B cell (primary cell): ENCODE measurements around the gene PRR33. TPM values are rescaled to one million over a fixed set of nuclear protein-coding genes. Genes with fewer than 3 reads are reported as not detected.
A peak's percentile ranks its signal among the peaks of the same experiment; 100 is the strongest.

Experiments used
- ATAC-seq: fragments of 200-7000 bp; cut with Tn5 transposase; one replicate; pipeline ENCODE4 v1.10.0; 2021; ENCODE audit warnings: low read depth, mild to moderate bottlenecking, moderate number of reproducible peaks, moderate library complexity
- CTCF ChIA-PET: fragments of 350-600 bp; sonication (Branson Sonifier 250); formaldehyde crosslinking; loops from one replicate; lab custom pipeline; 2021; ENCODE audit warnings: antibody characterized with exemption, inconsistent platforms; lab: Charles Lee
- POLR2A ChIA-PET: fragments of 350-600 bp; sonication (Branson Sonifier 250); formaldehyde crosslinking; loops from one replicate; lab custom pipeline; 2021; ENCODE audit warnings: antibody characterized with exemption; lab: Charles Lee
- DNase-seq: peaks from one replicate; pipeline ENCODE4 v3.0.0; 2013
- H2AFZ ChIP-seq: 2 replicates; pipeline ENCODE4 v1.6.1; 2012; ENCODE audit warnings: mild to moderate bottlenecking, low read depth, low read length; ENCODE audit not compliant: insufficient read depth, poor library complexity, severe bottlenecking
- H3K27ac ChIP-seq, 2 donors: 1 replicate in 1 of 2; 2 replicates in 1 of 2; pipeline ENCODE4 v1.5.1; 2012 to 2013; ENCODE audit warnings: low read length in 2 of 2, mild to moderate bottlenecking in 2 of 2, moderate library complexity in 1 of 2
- H3K27me3 ChIP-seq, 4 experiments: fragments of 200-600 bp in 1 of 4; sonication (generic) in 1 of 4; replicated peaks in 1 of 4; 1 replicate in 2 of 4; 2 replicates in 2 of 4; pipeline versions ENCODE4 v1.6.1 to v1.7.0; 2013 to 2016; ENCODE audit warnings: low read length in 3 of 4, mild to moderate bottlenecking in 2 of 4, mixed read lengths in 1 of 4, moderate library complexity in 1 of 4; ENCODE audit not compliant: insufficient read depth in 4 of 4, control insufficient read depth in 3 of 4; ENCODE audit errors: control extremely low read depth in 1 of 4
- H3K36me3 ChIP-seq, 2 experiments: replicated peaks in 1 of 2; 1 replicate in 1 of 2; 2 replicates in 1 of 2; pipeline versions ENCODE4 v1.6.1 to v1.7.1; 2013; ENCODE audit warnings: low read length in 1 of 2; ENCODE audit not compliant: insufficient read depth in 2 of 2, control insufficient read depth in 1 of 2; ENCODE audit errors: control extremely low read depth in 1 of 2, extremely low read depth in 1 of 2
- H3K4me1 ChIP-seq, 2 donors: fragments of 200-600 bp in 1 of 2; sonication (generic) in 1 of 2; 1 replicate in 1 of 2; 2 replicates in 1 of 2; pipeline versions ENCODE4 v1.5.1 to v1.6.1; 2013 to 2017; ENCODE audit warnings: low read length in 2 of 2; ENCODE audit not compliant: control insufficient read depth in 2 of 2, insufficient read depth in 2 of 2
- H3K4me2 ChIP-seq: replicated peaks from 2 replicates; pipeline ENCODE3; 2012; ENCODE audit warnings: mild to moderate bottlenecking, low read depth, low read length; ENCODE audit not compliant: poor library complexity, severe bottlenecking
- H3K4me3 ChIP-seq, 5 experiments: fragments of 200-600 bp in 1 of 5; sonication (generic) in 1 of 5; 1 replicate in 3 of 5; 2 replicates in 2 of 5; pipeline versions ENCODE4 v1.5.1 to v1.7.0; 2011 to 2016; ENCODE audit warnings: low read length in 4 of 5, mild to moderate bottlenecking in 4 of 5, low read depth in 2 of 5, control low read depth in 1 of 5, moderate library complexity in 1 of 5; ENCODE audit not compliant: insufficient read depth in 1 of 5; ENCODE audit errors: control extremely low read depth in 1 of 5, extremely low read depth in 1 of 5
- H3K79me2 ChIP-seq: fragments of 200-600 bp; sonication (generic); one replicate; pipeline ENCODE4 v1.6.0; 2016; ENCODE audit warnings: low read length; ENCODE audit not compliant: control insufficient read depth, insufficient read depth
- H3K9ac ChIP-seq: fragments of 200-600 bp; sonication (generic); 2 replicates; pipeline ENCODE4 v1.6.1; 2017; ENCODE audit warnings: mild to moderate bottlenecking, low read length, moderate library complexity
- H3K9me3 ChIP-seq, 3 donors: one replicate each; pipeline versions ENCODE4 v1.6.1 to v1.7.1; 2013; ENCODE audit warnings: low read length in 2 of 3; ENCODE audit not compliant: control insufficient read depth in 2 of 3, insufficient read depth in 1 of 3; ENCODE audit errors: control extremely low read depth in 1 of 3
- H4K20me1 ChIP-seq: 2 replicates; pipeline ENCODE4 v1.6.0; 2012; ENCODE audit warnings: mild to moderate bottlenecking, low read length; ENCODE audit not compliant: insufficient read depth, control insufficient read depth, poor library complexity, severe bottlenecking
- H3K27ac Mint-ChIP-seq: one replicate; pipeline ENCODE4 v1.8.0; 2021; ENCODE audit warnings: mixed read lengths
- H3K27me3 Mint-ChIP-seq: one replicate; pipeline ENCODE4 v1.8.0; 2021; ENCODE audit warnings: mixed read lengths
- H3K4me1 Mint-ChIP-seq: one replicate; pipeline ENCODE4 v1.8.0; 2021; ENCODE audit warnings: mixed read lengths
- H3K4me3 Mint-ChIP-seq: one replicate; pipeline ENCODE4 v1.8.0; 2021; ENCODE audit warnings: mixed read lengths
- H3K9me3 Mint-ChIP-seq: one replicate; pipeline ENCODE4 v1.8.0; 2022; ENCODE audit warnings: mixed read lengths; ENCODE audit not compliant: insufficient read depth
- WGBS: methylation state at CpG from one replicate; pipeline ENCODE4 v1.1.5; 2013; ENCODE audit warnings: missing lambda C conversion rate; ENCODE audit not compliant: insufficient coverage; 5-methylcytosine and 5-hydroxymethylcytosine counted together
- intact Hi-C: fragments of 100-400 bp; cut with micrococcal nuclease; formaldehyde crosslinking; loops from one replicate; pipeline ENCODE4 v1.10.0; 2022
- polyA plus RNA-seq: library from polyadenylated mRNA; depleted of rRNA; stranded (reverse); fragments of >200 nt; gene quantifications from 2 replicates; pipeline ENCODE4 v1.2.3, GENCODE V29; 2012
- total RNA-seq, 2 donors: library from RNA; stranded (reverse); fragments of 120-200 nt in 1 of 2; gene quantifications; 1 replicate in 1 of 2; 2 replicates in 1 of 2; pipeline versions ENCODE4 v1.2.3 to v1.2.4, GENCODE V29; 2013 to 2022
- TF ChIP-seq, protein P1 (sequence below): fragments of 200-600 bp; IDR thresholded peaks from one replicate; pipeline ENCODE4 v1.8.0; 2022; ENCODE audit warnings: antibody characterized with exemption, mild to moderate bottlenecking

The PRR33 gene
- total and polyA plus RNA-seq, 2 donors (not counting 1 experiment from before 2014, with no cell fraction given): not detected

DNA sequence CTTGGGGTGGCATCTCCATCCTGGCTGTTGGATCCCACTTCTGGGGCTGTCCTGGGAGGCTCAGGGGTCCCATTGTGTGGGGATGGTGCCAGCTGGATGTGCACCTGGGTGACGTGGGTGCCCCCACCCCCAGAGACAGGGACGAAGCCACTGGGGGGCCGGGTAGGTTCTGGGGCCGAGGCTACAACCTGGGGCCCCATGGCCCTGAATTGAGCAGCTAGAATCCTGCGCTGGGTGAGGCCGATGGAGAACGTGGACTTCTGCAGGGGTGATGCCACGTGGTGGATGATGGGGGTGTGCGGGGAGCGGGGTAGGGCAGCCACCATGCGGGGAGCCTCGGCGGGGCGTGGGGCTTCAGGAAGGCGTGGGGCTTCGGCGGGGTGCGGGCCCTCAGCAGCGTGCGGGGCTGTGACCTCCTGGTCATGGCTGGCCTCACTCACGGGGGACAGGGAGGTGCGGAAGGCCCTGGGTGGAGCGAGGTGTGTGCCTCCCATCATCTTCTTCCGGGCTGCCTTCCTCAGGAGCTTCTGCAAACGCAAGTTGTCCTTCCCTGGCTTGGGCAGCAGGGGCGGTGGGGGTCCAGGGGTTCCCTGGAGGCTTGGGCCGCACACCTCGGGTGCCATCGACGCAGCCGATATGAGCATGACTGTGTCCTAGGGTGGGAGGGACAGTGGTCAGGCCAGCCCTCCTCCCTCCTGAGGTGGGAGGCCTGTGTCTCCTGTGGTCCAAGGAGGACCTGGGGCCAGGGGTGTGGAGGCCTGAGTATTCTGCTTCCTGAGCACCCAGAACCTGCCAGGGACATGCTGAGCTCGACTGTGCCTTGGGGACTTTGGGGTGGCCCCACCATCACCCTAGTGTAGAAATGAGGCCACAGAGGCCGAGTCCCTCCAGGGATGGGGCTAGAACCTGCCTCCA, 1.5 kb downstream of the PRR33 start:
- Mint-ChIP-seq H3K4me1 (peaks cover 33% of the 10 kb centered on the region), H3K27ac (peak overlapping the region; percentile 50), H3K9me3 (no peaks in the 10 kb centered on the region), H3K27me3 (no peaks in the 10 kb centered on the region), H3K4me3 (no peak overlapping the region)
- no peaks in the 10 kb centered on the region for H3K27me3 ChIP-seq
- H2AFZ ChIP-seq: no peak overlapping the region
- no peak overlapping the region for H3K27ac ChIP-seq
- 21% methylated on average over 31 of the region's 33 CpGs for WGBS
- peaks cover 79% of the 10 kb centered on the region for H4K20me1 ChIP-seq
- H3K36me3 ChIP-seq: peaks cover 5 to 41% of the 10 kb centered on the region in 2 experiments
- no peaks in the 10 kb centered on the region for H3K79me2 ChIP-seq
- peak overlapping the region; percentile 57 for H3K4me2 ChIP-seq
- H3K9ac ChIP-seq: no peak overlapping the region
- H3K4me1 ChIP-seq: peaks cover 28 to 35% of the 10 kb centered on the region in 2 donors
- no peak overlapping the region for H3K4me3 ChIP-seq
- intact Hi-C loops: no loop called here
- ChIA-PET CTCF (interaction anchor here (0.9 to 2.1 kb wide), 5 partner anchors 8 to 196 kb away, joined by 3 to 9 read pairs (median 5); no protein-coding TSS in a partner anchor), POLR2A (interaction anchor here (0.7 to 1.3 kb wide), 4 partner anchors 8 to 39 kb away, joined by 3 to 5 read pairs (median 4); no protein-coding TSS in a partner anchor)
- ATAC-seq: peak; percentile 5
- no peaks in the 10 kb centered on the region for H3K9me3 ChIP-seq
- peak; percentile 44 for DNase-seq
- TF ChIP-seq, protein P1, sequence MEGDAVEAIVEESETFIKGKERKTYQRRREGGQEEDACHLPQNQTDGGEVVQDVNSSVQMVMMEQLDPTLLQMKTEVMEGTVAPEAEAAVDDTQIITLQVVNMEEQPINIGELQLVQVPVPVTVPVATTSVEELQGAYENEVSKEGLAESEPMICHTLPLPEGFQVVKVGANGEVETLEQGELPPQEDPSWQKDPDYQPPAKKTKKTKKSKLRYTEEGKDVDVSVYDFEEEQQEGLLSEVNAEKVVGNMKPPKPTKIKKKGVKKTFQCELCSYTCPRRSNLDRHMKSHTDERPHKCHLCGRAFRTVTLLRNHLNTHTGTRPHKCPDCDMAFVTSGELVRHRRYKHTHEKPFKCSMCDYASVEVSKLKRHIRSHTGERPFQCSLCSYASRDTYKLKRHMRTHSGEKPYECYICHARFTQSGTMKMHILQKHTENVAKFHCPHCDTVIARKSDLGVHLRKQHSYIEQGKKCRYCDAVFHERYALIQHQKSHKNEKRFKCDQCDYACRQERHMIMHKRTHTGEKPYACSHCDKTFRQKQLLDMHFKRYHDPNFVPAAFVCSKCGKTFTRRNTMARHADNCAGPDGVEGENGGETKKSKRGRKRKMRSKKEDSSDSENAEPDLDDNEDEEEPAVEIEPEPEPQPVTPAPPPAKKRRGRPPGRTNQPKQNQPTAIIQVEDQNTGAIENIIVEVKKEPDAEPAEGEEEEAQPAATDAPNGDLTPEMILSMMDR: no peak
